GM23248 (cell line): ENCODE measurements around the gene MEI1. TPM values are rescaled to one million over a fixed set of nuclear protein-coding genes. Genes with fewer than 3 reads are reported as not detected.

Experiments
- DNase-seq: peaks from one replicate; pipeline ENCODE4 v3.0.0-alpha.2; 2015
- H2AFZ ChIP-seq: fragments of 200-600 bp; sonication (generic); 2 replicates; pipeline ENCODE4 v1.6.1; 2016; ENCODE audit warnings: antibody characterized with exemption
- H3F3A ChIP-seq: fragments of 200-600 bp; sonication (generic); 2 replicates; pipeline ENCODE4 v1.6.1; 2016; ENCODE audit warnings: mild to moderate bottlenecking, antibody characterized with exemption, mixed run types; ENCODE audit not compliant: insufficient read depth
- H3K27ac ChIP-seq: fragments of 200-600 bp; sonication (generic); 2 replicates; pipeline ENCODE4 v1.5.1; 2016; ENCODE audit warnings: mild to moderate bottlenecking
- H3K27me3 ChIP-seq: fragments of 200-600 bp; sonication (generic); replicated peaks from 2 replicates; pipeline ENCODE4 v1.6.1; 2016; ENCODE audit warnings: mild to moderate bottlenecking; ENCODE audit not compliant: insufficient read depth
- H3K36me3 ChIP-seq: fragments of 200-600 bp; sonication (generic); 2 replicates; pipeline ENCODE4 v1.6.1; 2016; ENCODE audit warnings: low read depth, mild to moderate bottlenecking
- H3K4me1 ChIP-seq: fragments of 200-600 bp; sonication (generic); 2 replicates; pipeline ENCODE4 v1.6.1; 2016; ENCODE audit warnings: mild to moderate bottlenecking; ENCODE audit not compliant: insufficient read depth
- H3K4me2 ChIP-seq: fragments of 200-600 bp; sonication (generic); one replicate; pipeline ENCODE4 v1.6.1; 2016; ENCODE audit warnings: mild to moderate bottlenecking; ENCODE audit not compliant: unreplicated experiment
- H3K4me3 ChIP-seq: fragments of 200-600 bp; sonication (generic); 2 replicates; pipeline ENCODE4 v1.5.1; 2016; ENCODE audit warnings: mild to moderate bottlenecking
- H3K79me2 ChIP-seq: fragments of 200-600 bp; sonication (generic); 2 replicates; pipeline ENCODE4 v1.6.1; 2016; ENCODE audit warnings: mild to moderate bottlenecking; ENCODE audit not compliant: insufficient read depth
- H3K9ac ChIP-seq: fragments of 200-600 bp; sonication (generic); 2 replicates; pipeline ENCODE4 v1.6.1; 2016; ENCODE audit warnings: mild to moderate bottlenecking
- H3K9me2 ChIP-seq: fragments of 200-600 bp; sonication (generic); 2 replicates; pipeline ENCODE4 v1.6.1; 2016; ENCODE audit warnings: mixed run types, mild to moderate bottlenecking, moderate library complexity; ENCODE audit not compliant: insufficient read depth
- H3K9me3 ChIP-seq: fragments of 200-600 bp; sonication (generic); one replicate; pipeline ENCODE4 v1.6.1; 2017; ENCODE audit warnings: low read depth
- H4K20me1 ChIP-seq: fragments of 200-600 bp; sonication (generic); 2 replicates; pipeline ENCODE4 v1.6.0; 2016; ENCODE audit not compliant: insufficient read depth
- EZH2 ChIP-seq: fragments of 200-600 bp; sonication (generic); IDR thresholded peaks from 2 replicates; pipeline ENCODE4 v1.6.1; 2018; ENCODE audit warnings: antibody characterized with exemption, mild to moderate bottlenecking; ENCODE audit not compliant: insufficient read depth, poor library complexity, severe bottlenecking
- EZH2phosphoT487 ChIP-seq: fragments of 200-600 bp; sonication (generic); IDR thresholded peaks from 2 replicates; pipeline ENCODE4 v1.6.1; 2018; ENCODE audit warnings: antibody characterized with exemption, moderate library complexity, mild to moderate bottlenecking, low read depth; ENCODE audit not compliant: insufficient read depth
- WGBS, 2 experiments: methylation state at CpG; one replicate each; pipeline ENCODE4 v1.1.6; 2015 to 2017; ENCODE audit warnings: low lambda C conversion rate in 2 of 2, low coverage in 1 of 2; ENCODE audit errors: missing lambda C conversion rate in 2 of 2; 5-methylcytosine and 5-hydroxymethylcytosine counted together
- in situ Hi-C: fragments of 300-500 bp; cut with MboI; formaldehyde crosslinking; loops from 2 replicates; pipeline ENCODE4 v1.15.0; 2020
- polyA plus RNA-seq: library from polyadenylated mRNA; unstranded; fragments of >200 nt; fragmentation: Nextera tagmentation; extraction: Ambion mirVana; gene quantifications from 2 replicates; pipeline ENCODE4 v1.2.1, GENCODE V29; 2016
- total RNA-seq: library from RNA; depleted of rRNA; stranded (reverse); fragments of >200 nt; shearing (Covaris generic); gene quantifications from 2 replicates; pipeline ENCODE4 v1.2.3, GENCODE V29; 2014

The MEI1 gene
- total and polyA plus RNA-seq, 2 experiments from 2014 or later = 2.2 to 5.9 TPM

- no peak for DNase-seq
- no peaks in the 10 kb centered on the region for H3K4me1 ChIP-seq
- H3K9me3 ChIP-seq = no peaks in the 10 kb centered on the region
- H3F3A ChIP-seq = no peaks in the 10 kb centered on the region
- H3K4me2 ChIP-seq = no peak overlapping the region
- H3K27ac ChIP-seq = no peak overlapping the region
- no peak for TF ChIP-seq EZH2
- no peak for TF ChIP-seq EZH2phosphoT487
- peaks cover 17% of the 10 kb centered on the region; the same call in 1 of the 2 replicates for H3K27me3 ChIP-seq
- no peaks in the 10 kb centered on the region for H3K9me2 ChIP-seq
- 91 to 96% methylated on average over 9 of the region's 9 CpGs for WGBS, 2 experiments
- H3K79me2 ChIP-seq = no peaks in the 10 kb centered on the region
- H3K36me3 ChIP-seq = no peaks in the 10 kb centered on the region
- H2AFZ ChIP-seq = no peak overlapping the region
- H4K20me1 ChIP-seq = no peaks in the 10 kb centered on the region
- in situ Hi-C loops = no loop called here
- no peak overlapping the region for H3K4me3 ChIP-seq
- H3K9ac ChIP-seq = no peak overlapping the region
These were observed 13.7 kb downstream of the MEI1 start for GRCh38 chr22:41713004-41713403.

DNA sequence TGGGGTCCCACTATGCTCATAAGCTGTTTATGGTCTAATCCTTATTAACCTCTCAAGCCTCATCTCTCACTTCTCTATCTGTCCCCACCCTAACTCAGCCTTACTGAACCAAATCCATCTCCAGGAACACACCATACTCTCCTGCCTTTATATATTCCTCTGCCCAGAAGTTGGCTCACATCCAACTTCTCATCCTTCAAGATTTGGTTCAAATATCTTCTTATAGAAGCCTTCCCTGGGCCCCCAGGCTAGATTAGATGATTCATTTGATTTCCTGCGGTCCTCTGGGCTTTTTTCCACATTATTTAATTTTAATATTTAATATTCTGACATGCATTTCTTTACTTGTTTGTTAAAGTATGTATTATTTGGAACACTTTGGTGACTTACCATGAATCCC, 23.2 kb downstream of the MEI1 start:
- Histone ChIP-seq H3K27ac (no peak overlapping the region), H3K27me3 (peaks cover 6% of the 10 kb centered on the region; the same call in 1 of the 2 replicates), H4K20me1 (no peaks in the 10 kb centered on the region), H3K9me3 (no peaks in the 10 kb centered on the region), H3K4me3 (no peak overlapping the region), H3K36me3 (no peaks in the 10 kb centered on the region), H3K4me1 (no peaks in the 10 kb centered on the region), H3K79me2 (no peaks in the 10 kb centered on the region), H3K9ac (no peak overlapping the region), H3F3A (no peaks in the 10 kb centered on the region), H3K4me2 (no peak overlapping the region), H3K9me2 (no peaks in the 10 kb centered on the region), H2AFZ (no peak overlapping the region)
- 44 to 47% methylated on average over 1 of the region's 1 CpG for WGBS, 2 experiments
- no peak for TF ChIP-seq EZH2
- no peak for DNase-seq
- in situ Hi-C loops = no loop called here

- no peaks in the 10 kb centered on the region for H3K9me2 ChIP-seq
- no peaks in the 10 kb centered on the region for H3K9me3 ChIP-seq
- H3K36me3 ChIP-seq = no peaks in the 10 kb centered on the region
- no peak overlapping the region for H3K27ac ChIP-seq
- no peaks in the 10 kb centered on the region for H3K27me3 ChIP-seq
- no peak overlapping the region for H2AFZ ChIP-seq
- H3F3A ChIP-seq = no peaks in the 10 kb centered on the region
- no peaks in the 10 kb centered on the region for H4K20me1 ChIP-seq
- DNase-seq = no peak
- no peak overlapping the region for H3K9ac ChIP-seq
- no peaks in the 10 kb centered on the region for H3K4me1 ChIP-seq
- no peak overlapping the region for H3K4me2 ChIP-seq
- WGBS, 2 experiments = 73 to 75% methylated on average over 5 to 9 of the region's 9 CpGs
- TF ChIP-seq EZH2phosphoT487 (no peak), EZH2 (no peak)
- no peak overlapping the region for H3K4me3 ChIP-seq
- in situ Hi-C loops = no loop called here
- H3K79me2 ChIP-seq = no peaks in the 10 kb centered on the region
These were observed 26.3 kb downstream of the MEI1 start for GRCh38 chr22:41725510-41726110.

GRCh38 chr22:41731609-41732008, 32.3 kb downstream of the MEI1 start:
- H3K27me3 ChIP-seq = no peaks in the 10 kb centered on the region
- no peaks in the 10 kb centered on the region for H4K20me1 ChIP-seq
- no peaks in the 10 kb centered on the region for H3K9me3 ChIP-seq
- H3K36me3 ChIP-seq = no peaks in the 10 kb centered on the region
- no peak overlapping the region for H3K4me3 ChIP-seq
- no peak for DNase-seq
- no peaks in the 10 kb centered on the region for H3K4me1 ChIP-seq
- H3K4me2 ChIP-seq = no peak overlapping the region
- H3K27ac ChIP-seq = no peak overlapping the region
- in situ Hi-C loops = no loop called here
- TF ChIP-seq EZH2 (no peak), EZH2phosphoT487 (no peak)
- 78 to 88% methylated on average over 2 of the region's 2 CpGs for WGBS, 2 experiments
- no peaks in the 10 kb centered on the region for H3K9me2 ChIP-seq
- H3K79me2 ChIP-seq = no peaks in the 10 kb centered on the region
- H3F3A ChIP-seq = no peaks in the 10 kb centered on the region
- no peak overlapping the region for H2AFZ ChIP-seq
- no peak overlapping the region for H3K9ac ChIP-seq
